KBM-7 (cell line): ENCODE data around the gene USP49.

Experiments used
- DNase-seq: peaks from one replicate; pipeline ENCODE4 v3.0.0-alpha.2; 2015
- in situ Hi-C: fragments of 300-500 bp; cut with MboI; formaldehyde crosslinking; loops from 2 replicates; pipeline ENCODE4 v1.14.3; 2020; ENCODE audit warnings: low sequenced_read_pairs, low pct_unique_long_range_greater_than_20kb, mixed read lengths

USP49 gene

DNA sequence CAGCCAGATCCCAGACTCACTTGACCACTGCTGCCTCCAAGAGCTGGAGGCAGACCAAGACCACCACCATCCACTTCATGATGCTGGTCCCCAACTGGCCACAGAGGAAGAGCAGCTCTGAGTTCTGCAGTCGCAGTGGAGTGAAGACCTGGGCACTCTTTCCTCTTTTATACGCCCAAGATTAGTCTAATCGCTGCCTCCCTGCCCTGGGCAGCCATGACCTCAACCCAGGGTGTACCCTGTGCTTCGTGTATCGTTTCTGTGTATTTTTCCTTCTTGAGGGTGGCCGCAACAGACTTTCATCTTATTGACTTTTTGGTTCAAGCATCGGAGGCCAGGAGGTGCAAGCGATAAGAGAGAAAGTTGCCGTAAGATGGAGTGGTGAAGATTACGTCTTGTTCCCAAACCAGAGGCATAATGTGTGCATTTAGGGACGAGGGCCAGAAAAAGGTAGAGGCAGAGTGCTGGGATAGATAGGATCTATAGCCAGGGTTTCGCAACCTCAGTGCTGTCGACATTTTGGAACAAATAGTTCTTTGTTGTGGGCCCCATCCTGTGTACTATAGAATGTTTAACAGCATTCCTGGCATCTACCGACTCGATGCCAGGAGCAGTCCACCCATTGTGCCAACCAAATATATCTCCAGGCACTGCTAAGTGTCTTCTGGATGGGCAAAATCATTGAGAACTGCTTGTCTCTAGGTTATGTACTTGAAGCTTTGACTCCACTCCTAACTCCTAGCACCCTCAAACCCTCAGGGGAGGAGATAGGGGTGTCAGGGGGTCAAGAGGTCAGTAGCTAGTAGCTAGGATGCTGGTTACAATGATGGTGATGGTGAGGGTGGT lies 147.7 kb downstream of the USP49 start, which contains the start of gene PGC:
TSS of gene PGC (minus strand) at position 142 of the 846 bp plus-strand sequence. CDS start at position 79, 63 bp downstream.
- in situ Hi-C loops: no loop called here
- DNase-seq: no peak

DNA sequence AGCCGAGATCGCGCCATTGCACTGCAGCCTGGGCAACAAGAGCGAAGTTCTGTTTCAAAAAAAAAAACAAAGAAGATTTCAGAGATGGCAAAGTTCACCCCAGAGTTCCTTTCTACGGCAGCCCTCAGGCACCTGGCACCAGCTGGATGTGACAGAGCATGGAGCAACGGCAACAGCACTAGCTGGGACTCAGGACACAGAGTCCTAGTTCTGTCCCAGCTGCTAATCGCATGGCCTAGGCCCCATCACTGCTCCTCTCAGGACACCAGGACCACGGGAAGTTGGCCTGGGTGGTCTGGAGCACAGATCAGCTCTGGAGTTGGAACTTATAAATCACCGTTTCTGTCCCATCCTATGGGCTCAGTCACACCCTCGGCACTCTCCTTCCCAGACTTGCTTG lies 149.1 kb downstream of the USP49 start:
- in situ Hi-C loops: no loop called here
- DNase-seq: no peak

DNA sequence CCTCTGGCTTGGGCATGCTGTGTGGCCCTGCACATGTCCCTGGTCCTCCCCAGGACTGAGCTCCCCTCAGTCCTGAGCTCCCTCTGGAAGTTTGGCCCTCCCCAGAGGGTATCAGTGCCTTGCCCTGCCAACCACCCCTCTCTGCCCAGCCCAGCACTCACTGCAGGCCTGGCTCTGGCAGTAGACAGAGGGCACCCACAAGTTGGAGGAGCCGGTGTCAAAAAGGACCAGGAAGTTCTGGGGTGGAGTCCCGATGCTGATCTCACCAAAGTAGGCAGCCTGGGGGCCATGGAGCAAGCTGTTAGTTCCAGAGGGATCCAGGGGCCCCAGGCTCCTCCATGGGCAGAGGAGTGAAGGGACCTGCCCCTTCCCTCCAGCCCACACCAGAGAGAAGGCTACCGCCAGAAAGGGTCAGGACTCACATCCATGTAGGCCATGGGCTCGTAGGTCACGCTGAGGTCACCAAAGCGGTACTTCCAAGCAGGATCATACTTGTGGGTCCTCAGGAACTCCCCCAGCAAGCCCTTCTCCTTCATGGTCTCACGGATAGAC lies 150.9 kb downstream of the USP49 start:
- DNase-seq: no peak
- in situ Hi-C loops: no loop called here

DNA sequence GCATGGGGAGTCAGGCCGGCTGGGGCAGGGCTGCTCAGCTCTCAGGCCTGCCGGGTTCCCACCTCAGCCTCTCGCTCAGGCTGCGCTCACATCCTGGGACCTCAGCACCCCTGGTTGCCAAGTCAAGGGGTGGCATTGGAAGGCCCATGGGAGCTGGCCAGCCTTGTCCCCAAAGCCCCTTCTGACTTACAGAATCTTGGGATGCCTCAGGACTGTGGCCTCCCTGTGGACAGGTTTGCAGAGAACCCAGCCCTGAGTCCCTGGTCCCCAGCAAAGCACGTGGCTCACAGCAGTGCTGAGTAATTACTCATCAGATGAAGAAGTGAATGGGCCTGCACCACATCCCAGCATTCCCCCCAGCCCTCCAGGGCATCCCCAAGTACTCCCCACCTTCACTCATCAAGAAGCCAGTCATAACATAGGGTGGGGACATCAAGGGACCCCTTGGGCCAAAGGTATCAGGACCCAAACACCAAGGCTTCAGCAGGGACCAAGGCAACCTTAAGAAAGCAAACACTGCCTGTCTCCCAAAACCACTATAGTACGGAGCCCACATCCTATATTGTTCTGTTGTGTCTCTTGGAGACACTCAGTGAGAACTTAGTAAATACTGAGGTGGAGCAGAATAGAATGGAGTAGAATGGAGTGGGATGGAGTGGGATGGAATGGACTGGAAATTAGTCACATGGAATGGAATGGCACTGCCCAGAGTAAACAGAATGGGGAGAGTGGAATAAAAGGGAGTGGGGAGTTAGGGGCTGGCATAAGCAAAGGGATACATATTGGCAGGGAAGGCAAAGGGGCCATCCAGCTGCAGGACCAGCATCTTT lies 151.6 kb downstream of the USP49 start:
- DNase-seq: no peak
- in situ Hi-C loops: no loop called here

DNA sequence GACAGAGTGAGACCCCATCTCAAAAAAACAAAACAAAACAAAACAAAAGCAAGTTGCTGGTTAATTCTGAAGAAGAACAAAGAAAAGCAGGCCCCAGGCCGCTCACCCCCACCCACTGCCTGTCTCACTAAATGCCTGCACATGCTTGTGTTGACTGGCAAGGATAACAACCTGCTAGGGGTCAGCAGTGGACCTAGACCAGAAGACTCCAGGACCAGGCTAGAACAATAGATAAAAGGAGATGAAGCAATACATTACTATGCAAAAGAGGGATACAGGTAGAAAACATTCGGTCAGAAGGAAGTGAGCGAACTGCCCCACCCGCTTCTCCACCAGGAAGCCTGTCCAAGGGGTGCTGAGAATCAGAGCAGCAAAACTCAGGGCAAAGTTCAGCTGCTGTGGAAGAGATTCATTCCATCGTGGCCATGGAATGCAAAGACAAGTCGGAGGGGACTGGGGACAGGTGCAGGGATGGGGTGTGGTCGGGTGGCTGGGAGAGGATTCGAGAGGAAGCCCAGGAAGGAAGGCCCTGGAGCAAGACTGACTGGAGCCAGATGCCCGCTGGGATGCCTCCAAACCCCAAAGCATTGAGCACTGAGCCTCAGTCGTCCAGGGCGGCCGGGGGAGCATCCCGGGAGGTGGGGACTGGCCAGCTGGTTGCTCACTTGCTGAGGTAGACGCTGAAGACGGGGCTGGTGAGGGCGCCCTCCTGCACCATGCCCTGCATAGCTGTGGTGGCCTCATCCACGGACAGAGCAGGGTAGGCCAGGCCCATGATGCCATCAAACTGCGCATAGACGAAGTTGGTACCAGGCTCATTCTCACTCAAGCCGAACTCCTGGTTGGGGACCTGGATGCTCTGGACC lies 153.3 kb downstream of the USP49 start:
- no peak for DNase-seq
- in situ Hi-C loops: no loop called here

DNA sequence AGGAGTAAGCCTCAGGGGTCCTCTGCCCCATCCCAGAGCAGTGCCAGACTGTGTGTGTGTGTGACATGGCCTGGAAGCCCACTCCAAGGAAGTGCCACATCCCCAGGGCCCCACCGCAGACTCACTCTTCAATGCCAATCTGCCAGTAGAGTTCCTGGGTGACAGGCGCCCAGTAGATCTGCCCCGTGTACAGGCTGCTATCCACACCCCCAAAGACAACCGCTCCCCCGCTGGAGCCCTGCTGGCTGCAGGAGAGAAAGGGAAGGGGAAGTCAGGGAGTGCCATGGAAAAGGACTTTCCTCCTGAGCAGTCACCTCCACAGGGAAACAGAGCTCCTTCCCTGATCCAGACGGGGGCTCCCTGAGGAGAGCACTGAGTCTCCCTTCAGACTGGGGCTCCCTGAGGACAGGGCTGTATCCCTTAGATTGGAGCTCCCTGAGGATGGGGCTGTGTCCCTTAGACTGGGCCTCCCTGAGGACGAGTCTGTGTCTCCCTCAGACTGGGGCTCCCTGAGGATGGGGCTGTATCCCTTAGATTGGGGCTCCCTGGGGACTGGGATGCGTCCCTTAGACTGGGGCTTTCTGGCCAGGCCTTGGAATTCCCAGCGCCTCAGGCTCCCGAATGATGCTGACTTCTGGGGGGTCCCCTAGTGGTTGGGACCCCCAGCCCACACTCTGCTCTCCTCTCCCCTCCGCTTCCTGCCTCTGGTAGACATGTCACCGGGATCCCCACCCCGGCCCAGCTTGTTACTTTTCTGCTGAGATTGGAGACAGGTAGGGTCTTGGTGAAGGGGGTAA lies 154.6 kb downstream of the USP49 start:
- in situ Hi-C loops: no loop called here
- no peak for DNase-seq
